ENCODE measurements around the gene BGN.

GRCh38 chrX:153500676-153501280 is 6.0 kb downstream of the BGN start:
- no peak for TF ChIP-seq CEBPB (IDR thresholded peaks at IDR 0.05)
- TF ChIP-seq TAF1 (IDR thresholded peaks at IDR 0.05; ENCODE audit: low read depth), result no peak
- no peak for TF ChIP-seq EP300 (IDR thresholded peaks at IDR 0.05; ENCODE audit: borderline replicate concordance)
- TF ChIP-seq RAD21 (IDR thresholded peaks at IDR 0.05; ENCODE audit: low read depth), result no peak
- TF ChIP-seq MAX (IDR thresholded peaks at IDR 0.05), result no peak
- no peak for TF ChIP-seq REST (IDR thresholded peaks at IDR 0.05; ENCODE audit: low read depth)
- TF ChIP-seq TCF12 (IDR thresholded peaks at IDR 0.05; ENCODE audit: low read depth), result no peak

All from Ishikawa (cell line).